Thyroid gland (tissue), 4 donors: ENCODE measurements around the gene CAPZA1.

Source experiments
- POLR2A ChIP-seq, 2 donors: fragments of 450-650 bp; IDR thresholded peaks; one replicate each; pipeline ENCODE4 v1.6.1; 2017; ENCODE audit warnings: antibody characterized with exemption in 2 of 2, mild to moderate bottlenecking in 2 of 2, moderate library complexity in 1 of 2
- TF ChIP-seq, protein P1 (sequence below), 6 experiments: fragments of 200-600 bp in 3 of 6; fragments of 450-650 bp in 3 of 6; sonication (generic) in 3 of 6; IDR thresholded peaks; one replicate each; pipeline ENCODE4 v1.5.1; 2016 to 2019; ENCODE audit warnings: antibody characterized with exemption in 6 of 6, mild to moderate bottlenecking in 2 of 6, inconsistent platforms in 1 of 6, moderate library complexity in 1 of 6

DNA sequence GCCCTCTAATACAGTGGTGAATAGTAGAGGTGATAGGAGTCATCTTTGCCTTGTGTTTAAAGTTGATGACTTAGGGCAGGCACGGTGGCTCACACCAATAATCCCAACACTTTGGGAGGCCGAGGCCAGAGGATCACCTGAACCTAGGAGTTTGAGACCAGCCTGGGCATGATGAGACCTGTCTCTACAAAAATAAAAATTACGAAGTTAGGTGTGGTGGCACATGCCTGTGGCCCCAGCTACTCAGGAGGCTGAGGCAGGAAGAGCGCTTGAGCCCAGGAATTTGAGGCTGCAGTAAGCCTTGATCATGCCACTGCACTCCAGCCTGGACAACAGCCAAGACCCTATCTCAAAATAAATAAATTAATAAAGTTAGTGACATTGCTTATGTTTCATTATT, 26.6 kb downstream of the CAPZA1 start:
- TF ChIP-seq, protein P1, sequence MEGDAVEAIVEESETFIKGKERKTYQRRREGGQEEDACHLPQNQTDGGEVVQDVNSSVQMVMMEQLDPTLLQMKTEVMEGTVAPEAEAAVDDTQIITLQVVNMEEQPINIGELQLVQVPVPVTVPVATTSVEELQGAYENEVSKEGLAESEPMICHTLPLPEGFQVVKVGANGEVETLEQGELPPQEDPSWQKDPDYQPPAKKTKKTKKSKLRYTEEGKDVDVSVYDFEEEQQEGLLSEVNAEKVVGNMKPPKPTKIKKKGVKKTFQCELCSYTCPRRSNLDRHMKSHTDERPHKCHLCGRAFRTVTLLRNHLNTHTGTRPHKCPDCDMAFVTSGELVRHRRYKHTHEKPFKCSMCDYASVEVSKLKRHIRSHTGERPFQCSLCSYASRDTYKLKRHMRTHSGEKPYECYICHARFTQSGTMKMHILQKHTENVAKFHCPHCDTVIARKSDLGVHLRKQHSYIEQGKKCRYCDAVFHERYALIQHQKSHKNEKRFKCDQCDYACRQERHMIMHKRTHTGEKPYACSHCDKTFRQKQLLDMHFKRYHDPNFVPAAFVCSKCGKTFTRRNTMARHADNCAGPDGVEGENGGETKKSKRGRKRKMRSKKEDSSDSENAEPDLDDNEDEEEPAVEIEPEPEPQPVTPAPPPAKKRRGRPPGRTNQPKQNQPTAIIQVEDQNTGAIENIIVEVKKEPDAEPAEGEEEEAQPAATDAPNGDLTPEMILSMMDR (IDR thresholded peaks at IDR 0.05), result no peak
- no peak for TF ChIP-seq POLR2A (IDR thresholded peaks at IDR 0.05)
